Measurements from ENCODE around the gene CASP8. TPM values are rescaled to one million over a fixed set of nuclear protein-coding genes. Genes with fewer than 3 reads are reported as not detected.

CASP8 gene
- total RNA-seq, 1 donor from 2014 or later = 2.1 TPM

DNA sequence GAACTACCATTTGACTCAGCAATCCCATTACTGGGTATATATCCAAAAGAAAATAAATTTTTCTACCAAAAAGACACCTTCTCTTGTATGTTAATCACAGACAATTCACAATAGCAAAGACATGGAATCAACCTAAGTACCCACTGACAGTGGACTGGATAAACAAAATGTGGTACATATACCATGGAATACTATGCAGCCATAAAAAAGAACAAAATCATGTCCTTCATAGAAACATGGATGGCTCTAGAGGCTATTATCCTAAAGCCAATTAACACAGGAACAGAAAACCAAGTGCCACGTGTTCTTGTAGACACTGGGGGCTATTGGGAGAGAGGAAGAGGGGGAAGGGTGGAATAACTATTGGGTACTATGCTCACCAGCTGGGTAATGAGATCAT lies 69.1 kb downstream of the CASP8 start:
- Histone ChIP-seq H3K27me3 (no peaks in the 10 kb centered on the region), H3K9me3 (ENCODE audit: low read depth) (no peaks in the 10 kb centered on the region), H3K79me2 (ENCODE audit: low read depth) (no peaks in the 10 kb centered on the region), H3K27ac (no peak overlapping the region), H2AFZ (replicated peaks) (no peak overlapping the region), H3K36me3 (no peaks in the 10 kb centered on the region), H4K20me1 (ENCODE audit: low read depth) (no peaks in the 10 kb centered on the region), H3K4me1 (no peaks in the 10 kb centered on the region), H3F3A (ENCODE audit: low read depth) (no peaks in the 10 kb centered on the region), H3K4me2 (no peak overlapping the region), H3K9ac (no peak overlapping the region), H3K4me3 (no peak overlapping the region)
- Mint-ChIP-seq H3K27ac (no peak overlapping the region), H3K36me3 (no peaks in the 10 kb centered on the region), H3K9me3 (peaks cover 15% of the 10 kb centered on the region), H3K4me3 (no peak overlapping the region), H3K27me3 (ENCODE audit: insufficient read depth, low read depth) (no peaks in the 10 kb centered on the region), H3K4me1 (no peaks in the 10 kb centered on the region)
- TF ChIP-seq EZH2phosphoT487 (IDR thresholded peaks at IDR 0.05) (no peak), EZH2 (IDR thresholded peaks at IDR 0.05) (no peak)
- TF ChIP-seq, protein P1, sequence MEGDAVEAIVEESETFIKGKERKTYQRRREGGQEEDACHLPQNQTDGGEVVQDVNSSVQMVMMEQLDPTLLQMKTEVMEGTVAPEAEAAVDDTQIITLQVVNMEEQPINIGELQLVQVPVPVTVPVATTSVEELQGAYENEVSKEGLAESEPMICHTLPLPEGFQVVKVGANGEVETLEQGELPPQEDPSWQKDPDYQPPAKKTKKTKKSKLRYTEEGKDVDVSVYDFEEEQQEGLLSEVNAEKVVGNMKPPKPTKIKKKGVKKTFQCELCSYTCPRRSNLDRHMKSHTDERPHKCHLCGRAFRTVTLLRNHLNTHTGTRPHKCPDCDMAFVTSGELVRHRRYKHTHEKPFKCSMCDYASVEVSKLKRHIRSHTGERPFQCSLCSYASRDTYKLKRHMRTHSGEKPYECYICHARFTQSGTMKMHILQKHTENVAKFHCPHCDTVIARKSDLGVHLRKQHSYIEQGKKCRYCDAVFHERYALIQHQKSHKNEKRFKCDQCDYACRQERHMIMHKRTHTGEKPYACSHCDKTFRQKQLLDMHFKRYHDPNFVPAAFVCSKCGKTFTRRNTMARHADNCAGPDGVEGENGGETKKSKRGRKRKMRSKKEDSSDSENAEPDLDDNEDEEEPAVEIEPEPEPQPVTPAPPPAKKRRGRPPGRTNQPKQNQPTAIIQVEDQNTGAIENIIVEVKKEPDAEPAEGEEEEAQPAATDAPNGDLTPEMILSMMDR (IDR thresholded peaks at IDR 0.05) = no peak
- DNase-seq (ENCODE audit: low spot score) = no peak

Small RNA genes lying within 50 kb of the gene (small RNA-seq; reads per million reads assigned to genes)
- gene MTND4LP13 = not detected

Other genes starting within 250 kb of the CASP8 start
- gene HYCC2, start 188.9 kb upstream of the CASP8 start, total RNA-seq (ENCODE audit: low replicate concordance) = 6.8 and 9.1 TPM in 2 replicates
- gene NDUFB3, start 188.5 kb upstream of the CASP8 start, total RNA-seq (ENCODE audit: low replicate concordance) = 50.1 and 125 TPM in 2 replicates
- 10.9 and 11.4 TPM in 2 replicates for gene CFLAR, start 144.4 kb upstream of the CASP8 start, total RNA-seq (ENCODE audit: low replicate concordance)
- gene CASP10, start 77.4 kb upstream of the CASP8 start, total RNA-seq (ENCODE audit: low replicate concordance) = 1.4 and 2.2 TPM in 2 replicates
- not detected in 2 replicates for gene FLACC1, start 96.8 kb downstream of the CASP8 start, total RNA-seq (ENCODE audit: low replicate concordance)
- 7.0 and 7.1 TPM in 2 replicates for gene TRAK2, start 190.9 kb downstream of the CASP8 start, total RNA-seq (ENCODE audit: low replicate concordance)
- gene STRADB, start 191.2 kb downstream of the CASP8 start, total RNA-seq (ENCODE audit: low replicate concordance) = 64.0 and 79.4 TPM in 2 replicates